Measurements from ENCODE around the gene CCDC85B.

The CCDC85B gene

DNA sequence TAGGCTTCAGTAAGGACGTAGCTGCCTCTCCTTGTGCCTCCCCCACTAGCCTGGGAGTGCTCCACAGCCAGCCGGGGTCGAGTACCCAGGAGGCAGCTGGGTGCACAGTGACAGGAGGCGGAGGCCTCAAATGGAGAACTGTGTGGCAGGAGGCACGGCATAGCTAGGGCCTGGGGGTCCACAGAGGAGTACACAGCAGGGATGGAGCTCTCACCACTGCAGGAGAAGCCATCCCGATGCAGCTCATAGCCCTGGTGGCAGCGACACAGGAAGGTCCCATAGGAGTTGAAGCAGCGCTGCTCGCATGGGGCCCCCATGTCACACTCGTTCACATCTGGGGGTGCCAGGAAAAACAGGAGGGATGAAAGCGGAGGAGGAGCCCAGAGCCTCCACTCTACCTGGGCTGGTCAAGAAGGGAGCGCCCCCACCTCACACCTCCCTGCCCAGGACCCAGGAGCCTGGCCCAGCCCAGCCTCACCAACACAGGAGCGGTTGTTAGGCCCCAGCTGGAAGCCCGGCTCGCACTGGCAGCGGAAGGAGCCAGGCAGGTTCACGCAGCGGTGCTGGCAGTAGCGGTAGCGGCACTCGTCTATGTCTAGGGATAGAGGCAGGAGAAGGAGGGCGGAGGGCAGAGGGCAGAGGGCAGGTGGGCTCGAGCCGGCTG lies 20.7 kb upstream of the CCDC85B start:
- no peak for DNase-seq (ENCODE audit: low spot score)

DNA sequence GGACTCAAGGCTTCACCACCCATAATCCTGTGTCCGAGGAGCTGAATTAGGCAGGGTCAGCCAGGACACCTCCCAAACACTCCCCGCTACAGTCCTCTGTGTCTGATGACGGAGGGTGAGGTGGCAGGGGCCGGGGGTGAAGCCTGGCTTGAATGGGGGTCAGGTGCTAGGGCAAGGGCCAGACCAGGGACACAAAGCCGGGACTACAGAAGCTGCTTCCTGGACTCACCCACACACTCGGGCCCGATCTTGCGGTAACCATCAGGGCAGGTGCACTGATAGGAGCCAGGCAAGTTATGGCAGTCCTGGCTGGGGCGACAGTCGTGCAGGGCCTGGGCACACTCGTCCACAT lies 20.2 kb upstream of the CCDC85B start:
- no peak for DNase-seq (ENCODE audit: low spot score)

DNA sequence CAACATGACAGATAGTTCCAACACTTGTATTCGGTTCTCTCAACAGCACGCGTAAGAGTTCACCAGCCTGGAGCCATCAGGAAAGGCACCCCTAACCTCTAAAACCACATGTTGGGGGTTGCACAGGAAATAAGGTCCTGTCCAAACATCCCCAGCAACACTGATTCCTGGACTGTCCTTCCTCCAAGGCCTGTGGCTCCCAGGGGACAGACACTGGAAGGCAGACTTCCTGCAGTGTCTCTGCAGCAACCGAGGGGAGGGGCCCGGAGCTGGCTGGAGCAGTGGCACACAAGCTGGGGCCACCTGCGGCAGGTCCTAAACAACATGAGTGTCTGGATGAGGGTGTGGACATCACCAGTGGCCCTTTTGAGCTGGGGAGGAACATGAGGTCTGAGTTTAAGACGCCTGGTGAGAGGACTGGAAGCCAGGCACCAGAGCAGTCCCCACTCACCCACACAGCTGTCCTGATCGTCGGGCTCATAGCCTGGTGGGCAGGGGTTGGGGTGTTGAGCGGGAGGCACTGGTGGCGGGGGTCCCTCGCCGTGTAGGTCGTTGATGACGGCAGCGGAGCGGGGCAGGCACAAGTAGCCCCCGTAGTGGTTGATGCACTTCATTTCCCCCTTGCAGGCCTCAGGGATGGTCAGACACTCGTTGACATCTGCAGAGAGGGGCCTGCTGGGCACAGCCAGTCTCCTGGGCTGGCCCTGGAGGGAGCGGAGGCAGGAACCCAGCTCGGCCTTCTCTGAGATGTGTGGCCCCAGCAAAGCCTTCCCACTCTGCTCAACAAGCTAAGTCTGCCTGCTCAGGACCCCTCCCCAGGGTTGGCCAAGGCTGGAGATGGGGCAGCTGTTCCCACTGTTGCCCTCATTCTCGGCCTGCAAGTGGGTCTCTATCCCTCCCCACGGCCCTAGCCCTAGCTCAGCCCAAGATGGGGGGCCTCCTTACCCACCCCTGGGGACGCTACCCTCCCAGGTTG lies 19.5 kb upstream of the CCDC85B start:
- no peak for DNase-seq (ENCODE audit: low spot score)

DNA sequence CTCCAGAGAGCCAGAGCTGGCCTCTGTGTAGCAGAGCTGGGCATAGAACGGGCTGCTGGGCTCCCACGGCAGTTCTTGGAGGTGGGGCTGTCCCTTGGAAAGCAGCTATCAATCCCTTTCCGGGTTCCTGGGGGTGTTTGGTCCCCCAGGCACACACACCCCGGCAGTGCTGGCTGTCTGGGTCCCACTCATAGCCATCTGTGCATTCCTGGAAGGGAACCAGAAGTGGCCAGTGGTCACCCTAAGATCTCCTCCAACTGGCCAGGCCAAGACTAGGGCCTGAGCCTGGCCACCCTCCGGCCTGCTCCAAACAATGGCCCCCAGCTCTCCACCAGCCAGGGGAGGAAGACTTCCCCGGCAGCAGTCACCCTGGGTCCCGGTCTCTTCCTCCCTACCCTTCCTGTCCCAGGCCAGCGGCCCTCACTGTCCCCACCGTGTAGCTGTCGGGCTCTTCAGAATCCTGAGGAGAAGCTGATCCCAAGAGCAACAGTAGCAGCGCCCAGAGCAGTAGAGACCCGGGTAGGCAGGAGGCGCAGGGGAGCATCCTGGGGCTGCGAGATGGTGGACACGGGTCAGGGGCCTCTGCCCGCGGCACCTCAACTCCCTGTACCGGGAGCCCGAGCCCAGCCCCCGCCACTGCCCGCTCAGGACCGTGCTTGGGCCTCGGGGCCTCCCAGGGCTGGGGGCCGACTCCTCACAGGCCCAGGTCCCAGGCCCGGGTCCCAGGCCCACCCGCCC lies 18.5 kb upstream of the CCDC85B start:
- no peak for DNase-seq (ENCODE audit: low spot score)

DNA sequence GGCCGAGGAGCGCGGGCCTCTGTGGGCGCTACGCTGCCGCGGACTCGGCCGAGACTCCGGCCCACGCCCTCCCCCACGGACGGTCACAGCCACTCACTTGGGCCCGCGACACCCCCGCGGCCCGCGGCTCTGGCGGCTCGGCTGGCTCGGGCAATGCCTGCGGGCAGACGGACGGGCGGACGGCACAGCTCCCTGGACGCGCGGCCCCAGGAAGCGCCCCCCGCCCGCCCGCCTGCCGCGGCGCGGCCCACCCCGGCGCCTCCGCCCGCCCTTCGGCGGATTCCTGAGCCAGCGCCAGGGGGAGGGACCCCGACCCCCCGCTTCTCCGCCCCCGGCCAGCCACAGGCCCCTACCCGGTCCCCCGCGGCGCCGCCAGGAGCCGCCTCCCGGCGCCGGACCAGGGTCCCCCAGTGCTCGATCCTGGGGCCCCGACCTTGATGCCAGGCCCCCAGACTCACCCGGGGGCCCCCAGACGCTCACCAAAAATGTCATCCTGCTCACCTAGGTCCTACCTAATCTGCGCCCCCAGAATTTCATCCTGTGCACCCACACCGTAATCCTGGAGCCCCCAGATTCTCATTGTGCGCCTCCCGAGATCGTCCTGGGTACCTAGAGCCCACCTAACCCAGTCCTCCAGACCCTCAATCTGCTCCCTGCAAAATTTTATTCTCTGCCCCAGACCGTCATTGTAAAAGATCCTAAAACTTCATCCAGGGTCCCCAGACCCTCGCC lies 17.7 kb upstream of the CCDC85B start, which contains the start of gene EFEMP2:
EFEMP2 (minus strand) TSS at position 215 of the 732 bp plus-strand sequence. CDS start 446 bp downstream, outside the sequence.
- DNase-seq (ENCODE audit: low spot score): no peak

DNA sequence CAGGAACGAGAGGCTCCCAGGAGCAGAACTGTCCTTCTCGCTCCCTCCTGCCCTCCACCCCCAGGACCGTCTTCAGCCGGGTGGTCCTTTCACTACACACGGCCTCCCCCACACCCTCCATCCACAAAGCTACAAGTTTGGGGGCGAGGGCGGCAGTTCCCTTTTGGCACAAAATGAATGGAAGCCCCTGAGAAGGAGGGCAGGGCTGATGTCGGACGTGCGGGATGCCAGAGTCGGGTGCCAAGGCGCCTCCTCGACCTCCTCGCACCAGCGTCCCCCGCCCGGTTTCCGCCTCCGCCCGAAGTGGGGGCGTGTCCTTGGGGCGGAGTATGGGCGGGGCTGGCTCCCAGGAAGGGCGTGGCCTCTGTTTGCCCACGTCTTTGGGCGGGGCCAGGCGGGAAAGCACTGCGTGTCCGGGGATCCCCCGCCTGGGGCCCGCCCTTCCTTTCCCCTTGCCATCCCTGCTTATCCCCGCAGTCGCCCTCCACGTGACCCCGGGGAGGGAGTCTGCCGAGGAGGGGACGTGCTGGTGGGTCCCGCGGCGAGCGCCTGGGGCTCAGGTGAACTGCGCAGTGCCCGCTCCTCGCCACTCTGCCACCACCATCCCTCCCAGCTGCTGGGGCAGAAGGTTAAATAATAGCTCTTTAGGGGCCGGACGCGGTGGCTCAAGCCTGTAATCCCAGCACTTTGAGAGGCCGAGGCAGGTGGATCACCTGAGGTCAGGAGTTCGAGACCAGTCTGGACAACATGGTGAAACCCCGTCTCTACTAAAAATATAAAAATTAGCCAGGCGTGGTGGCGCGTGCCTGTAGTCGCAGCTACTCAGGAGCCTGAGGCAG lies 16.9 kb upstream of the CCDC85B start:
- peak; percentile 98 for DNase-seq (ENCODE audit: low spot score)

DNA sequence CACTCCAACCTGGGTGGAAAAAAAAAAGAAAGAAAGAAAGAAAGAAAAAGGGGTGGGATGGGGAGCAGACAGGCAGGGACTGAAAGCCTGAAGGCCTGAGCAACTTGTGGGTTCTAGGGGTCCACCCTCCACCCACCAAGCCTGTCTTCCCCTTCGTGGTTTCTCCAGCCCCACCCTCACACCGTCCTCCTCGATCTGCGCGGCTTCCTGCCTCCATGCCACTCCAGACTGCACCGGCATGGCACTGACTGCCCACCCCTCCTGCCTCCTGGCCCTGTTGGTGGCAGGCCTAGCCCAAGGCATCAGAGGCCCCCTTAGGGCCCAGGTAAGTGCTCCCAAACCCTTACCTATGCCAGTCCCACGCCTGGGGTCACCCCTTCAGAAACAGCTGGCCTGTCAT lies 10.9 kb upstream of the CCDC85B start, which contains the start of gene CTSW:
CTSW (plus strand) TSS at position 221 of the 400 bp plus-strand sequence; CDS start at position 239, 18 bp downstream.
- DNase-seq (ENCODE audit: low spot score): no peak

DNA sequence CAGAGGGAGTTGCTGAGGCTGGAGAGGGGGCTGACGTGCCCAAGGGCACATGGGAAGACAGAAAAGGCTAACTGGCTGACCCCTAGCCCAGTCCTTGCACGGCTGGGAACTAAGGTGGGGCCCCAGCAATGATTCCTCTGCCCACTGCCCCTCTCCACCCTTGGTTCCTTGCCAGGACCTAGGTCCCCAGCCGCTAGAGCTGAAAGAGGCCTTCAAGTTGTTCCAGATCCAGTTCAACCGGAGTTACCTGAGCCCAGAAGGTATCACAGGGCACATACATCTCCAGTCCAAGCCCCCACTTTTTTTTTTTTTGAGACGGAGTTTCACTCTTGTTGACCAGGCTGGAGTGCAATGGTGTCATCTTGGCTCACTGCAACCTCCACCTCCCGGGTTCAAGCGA lies 10.4 kb upstream of the CCDC85B start:
- no peak for DNase-seq (ENCODE audit: low spot score)

DNA sequence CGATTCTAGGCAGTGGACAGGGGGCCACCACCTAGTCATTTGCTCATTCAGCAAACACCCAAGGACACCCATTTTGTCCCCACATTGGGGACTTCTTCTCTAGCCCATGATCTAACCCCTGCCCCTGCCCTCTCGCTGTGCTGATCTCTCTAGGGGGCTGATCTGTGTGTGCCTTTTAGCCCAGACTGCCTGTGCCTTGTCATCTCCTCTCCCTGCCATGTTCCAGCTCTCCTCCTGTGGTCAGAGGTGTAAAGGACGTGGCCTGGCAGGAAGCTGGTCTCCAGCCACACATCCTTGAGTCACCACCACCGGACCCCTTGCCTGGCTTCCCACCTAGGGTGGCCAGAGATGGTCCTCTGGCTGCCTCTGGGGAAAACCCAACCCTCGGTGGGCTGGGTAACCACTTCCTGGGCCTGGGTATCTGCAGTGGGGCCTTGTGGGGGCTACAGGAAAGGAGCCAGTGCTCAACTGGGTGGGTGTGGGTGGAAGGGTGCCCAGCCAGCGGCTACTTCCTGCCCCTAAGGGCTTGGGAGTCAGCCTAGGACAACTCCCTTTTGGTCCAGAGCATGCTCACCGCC lies 9.5 kb upstream of the CCDC85B start:
- DNase-seq (ENCODE audit: low spot score): no peak

DNA sequence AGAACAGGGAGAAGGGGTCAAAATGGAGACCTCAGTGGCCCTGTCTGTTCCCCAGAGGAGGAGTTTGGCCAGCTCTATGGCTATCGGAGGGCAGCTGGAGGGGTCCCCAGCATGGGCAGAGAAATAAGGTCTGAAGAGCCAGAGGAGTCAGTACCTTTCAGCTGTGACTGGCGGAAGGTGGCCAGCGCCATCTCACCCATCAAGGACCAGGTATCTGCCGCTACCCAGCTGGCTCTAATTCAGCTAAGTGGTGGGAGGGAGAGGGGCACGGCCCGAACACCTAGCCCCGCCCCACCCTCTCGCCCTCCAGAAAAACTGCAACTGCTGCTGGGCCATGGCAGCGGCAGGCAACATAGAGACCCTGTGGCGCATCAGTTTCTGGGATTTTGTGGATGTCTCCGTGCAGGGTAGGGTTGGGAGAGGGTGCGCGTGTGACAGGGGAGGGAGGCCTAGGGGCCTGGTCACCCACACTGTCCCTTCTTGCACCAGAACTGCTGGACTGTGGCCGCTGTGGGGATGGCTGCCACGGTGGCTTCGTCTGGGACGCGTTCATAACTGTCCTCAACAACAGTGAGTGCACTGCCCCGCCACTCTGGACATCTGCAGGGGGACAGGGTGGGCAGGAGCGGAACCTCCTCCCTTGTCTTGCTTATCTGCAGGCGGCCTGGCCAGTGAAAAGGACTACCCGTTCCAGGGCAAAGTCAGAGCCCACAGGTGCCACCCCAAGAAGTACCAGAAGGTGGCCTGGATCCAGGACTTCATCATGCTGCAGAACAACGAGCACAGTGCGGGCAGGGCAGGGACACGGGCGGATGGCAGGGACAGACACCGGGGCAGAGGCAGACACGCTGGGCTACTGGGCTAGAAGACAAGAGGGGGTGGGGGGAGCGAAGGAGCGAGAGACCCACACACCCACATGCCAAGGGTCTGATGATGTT lies 8.1 kb upstream of the CCDC85B start:
- DNase-seq (ENCODE audit: low spot score): no peak

DNA sequence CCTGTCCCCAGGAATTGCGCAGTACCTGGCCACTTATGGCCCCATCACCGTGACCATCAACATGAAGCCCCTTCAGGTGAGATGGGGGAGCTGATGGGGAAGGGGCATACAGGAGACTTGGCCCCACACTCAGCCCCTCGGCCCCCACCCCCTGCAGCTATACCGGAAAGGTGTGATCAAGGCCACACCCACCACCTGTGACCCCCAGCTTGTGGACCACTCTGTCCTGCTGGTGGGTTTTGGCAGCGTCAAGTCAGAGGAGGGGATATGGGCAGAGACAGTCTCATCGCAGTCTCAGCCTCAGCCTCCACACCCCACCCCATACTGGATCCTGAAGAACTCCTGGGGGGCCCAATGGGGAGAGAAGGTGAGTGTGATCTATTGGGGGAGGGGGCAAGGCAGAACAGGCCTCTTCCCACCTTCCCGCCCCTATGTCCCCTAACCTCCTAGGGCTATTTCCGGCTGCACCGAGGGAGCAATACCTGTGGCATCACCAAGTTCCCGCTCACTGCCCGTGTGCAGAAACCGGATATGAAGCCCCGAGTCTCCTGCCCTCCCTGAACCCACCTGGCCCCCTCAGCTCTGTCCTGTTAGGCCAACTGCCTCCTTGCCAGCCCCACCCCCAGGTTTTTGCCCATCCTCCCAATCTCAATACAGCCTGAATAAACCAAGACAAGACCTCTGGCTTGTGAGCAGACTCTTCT lies 7.3 kb upstream of the CCDC85B start:
- DNase-seq (ENCODE audit: low spot score): no peak

DNA sequence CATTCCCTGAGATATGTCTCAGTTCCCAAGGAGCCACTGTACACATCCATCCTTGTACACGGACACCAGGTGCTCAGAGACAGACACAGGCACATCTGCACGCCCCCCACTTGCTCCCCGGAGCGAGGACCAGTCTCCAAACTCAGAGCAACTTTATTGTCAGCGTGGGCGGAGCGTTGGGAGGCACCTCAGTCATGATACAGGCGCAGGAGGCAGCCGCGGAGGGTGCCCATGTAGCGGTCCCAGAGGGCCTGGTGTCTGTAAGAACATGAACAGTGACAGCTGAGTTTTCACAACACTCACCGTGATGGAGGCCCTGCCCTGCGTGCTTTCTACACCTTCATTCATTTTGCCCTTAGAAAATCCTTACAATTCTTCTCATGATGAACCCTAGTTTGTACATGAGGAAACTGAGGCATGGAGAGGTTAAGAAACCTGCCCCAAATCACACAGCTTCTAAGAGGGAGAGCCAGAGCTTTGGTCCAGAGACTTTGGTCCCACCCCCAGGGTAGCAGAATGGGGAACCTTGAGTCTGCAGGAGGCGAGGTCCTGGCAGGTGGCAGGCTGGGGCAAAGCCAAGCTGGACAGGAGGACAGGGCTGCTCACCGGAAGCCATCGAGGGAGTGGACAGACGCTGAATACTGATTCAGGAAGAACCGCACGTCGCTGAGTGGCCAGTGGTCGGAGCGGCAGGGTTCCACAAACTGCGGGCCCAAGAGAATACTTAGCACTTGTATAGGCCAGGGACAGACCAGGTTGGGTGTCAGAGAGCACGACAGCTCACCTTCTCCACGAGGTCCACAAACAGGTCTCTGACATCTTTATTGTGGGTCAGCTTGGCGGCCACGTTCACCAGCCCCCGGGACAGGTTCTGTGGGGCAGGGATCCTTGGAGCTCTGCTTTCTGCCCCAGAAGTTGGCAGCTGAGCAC lies 6.4 kb upstream of the CCDC85B start:
- no peak for DNase-seq (ENCODE audit: low spot score)

DNA sequence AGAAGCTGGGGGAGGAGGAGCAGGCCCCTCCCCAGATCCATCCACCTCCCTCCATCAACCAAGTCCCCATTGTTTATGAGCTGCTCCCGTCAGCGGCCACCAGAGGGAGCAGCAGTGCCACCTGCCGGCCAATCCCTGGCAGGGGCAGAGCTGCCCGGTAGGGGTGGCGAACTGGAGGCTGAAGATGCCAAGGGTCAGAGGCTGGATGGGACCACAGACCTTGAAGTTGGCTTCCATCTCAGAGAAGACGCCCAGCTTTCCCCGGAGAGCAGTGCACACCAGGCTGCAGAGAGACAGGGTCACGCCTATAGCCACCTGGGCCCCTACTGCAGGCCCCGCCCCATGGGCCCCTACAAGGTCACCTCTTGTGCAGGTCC lies 5.8 kb upstream of the CCDC85B start:
- DNase-seq (ENCODE audit: low spot score): peak; percentile 86

DNA sequence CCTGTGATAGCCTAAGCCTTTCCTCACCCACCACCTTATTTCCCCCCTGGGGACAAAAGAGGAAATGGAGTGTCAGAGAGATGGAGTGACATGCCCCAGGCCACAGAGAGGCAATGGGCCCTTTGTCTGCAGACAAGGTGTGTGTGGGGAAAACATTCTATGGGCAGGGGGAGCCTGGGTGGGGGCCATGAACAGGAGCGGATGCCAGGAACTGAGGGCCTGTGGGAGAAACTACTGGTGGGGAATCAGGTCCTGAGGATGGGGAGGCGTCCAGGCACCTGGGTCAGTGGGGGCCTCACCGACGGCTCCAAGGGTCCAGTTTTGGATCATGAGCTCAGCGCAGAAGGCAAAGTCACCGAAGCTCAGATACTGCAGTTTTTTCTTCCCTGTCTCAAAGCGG lies 5.2 kb upstream of the CCDC85B start:
- no peak for DNase-seq (ENCODE audit: low spot score)

DNA sequence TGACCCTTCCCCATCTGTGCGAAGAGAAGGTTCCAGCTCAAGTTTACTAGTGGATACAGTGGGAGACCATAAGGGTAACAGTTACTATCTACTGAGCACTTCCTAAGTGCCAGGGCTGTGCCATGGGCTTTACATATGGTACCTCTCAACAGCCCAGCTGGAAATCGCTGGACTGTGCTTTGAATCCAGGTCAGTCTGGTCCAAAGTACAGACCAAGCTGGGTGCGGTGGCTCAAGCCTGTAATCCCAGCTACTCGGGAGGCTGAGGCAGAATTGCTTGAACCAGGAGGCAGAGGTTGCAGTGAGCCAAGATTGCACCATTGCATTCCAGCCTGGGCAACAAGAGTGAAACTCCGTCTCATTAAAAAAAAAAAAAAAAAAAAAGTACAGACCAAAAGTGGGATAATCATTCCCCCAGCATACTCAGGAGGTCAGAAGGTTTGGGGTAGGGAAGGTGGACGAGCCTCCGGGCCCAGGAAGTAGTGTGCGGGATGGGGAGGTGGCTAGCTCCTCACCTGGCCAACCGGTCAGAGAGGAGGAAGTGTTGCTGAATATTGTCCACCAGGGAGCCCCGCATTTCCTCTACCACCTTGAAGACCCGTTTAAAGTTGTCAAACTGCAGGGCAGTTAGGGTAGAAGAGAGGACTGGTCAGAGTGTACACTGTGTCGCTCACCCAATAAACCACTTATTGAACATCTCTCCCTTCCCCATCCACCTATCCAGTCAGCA lies 4.5 kb upstream of the CCDC85B start:
- no peak for DNase-seq (ENCODE audit: low spot score)

DNA sequence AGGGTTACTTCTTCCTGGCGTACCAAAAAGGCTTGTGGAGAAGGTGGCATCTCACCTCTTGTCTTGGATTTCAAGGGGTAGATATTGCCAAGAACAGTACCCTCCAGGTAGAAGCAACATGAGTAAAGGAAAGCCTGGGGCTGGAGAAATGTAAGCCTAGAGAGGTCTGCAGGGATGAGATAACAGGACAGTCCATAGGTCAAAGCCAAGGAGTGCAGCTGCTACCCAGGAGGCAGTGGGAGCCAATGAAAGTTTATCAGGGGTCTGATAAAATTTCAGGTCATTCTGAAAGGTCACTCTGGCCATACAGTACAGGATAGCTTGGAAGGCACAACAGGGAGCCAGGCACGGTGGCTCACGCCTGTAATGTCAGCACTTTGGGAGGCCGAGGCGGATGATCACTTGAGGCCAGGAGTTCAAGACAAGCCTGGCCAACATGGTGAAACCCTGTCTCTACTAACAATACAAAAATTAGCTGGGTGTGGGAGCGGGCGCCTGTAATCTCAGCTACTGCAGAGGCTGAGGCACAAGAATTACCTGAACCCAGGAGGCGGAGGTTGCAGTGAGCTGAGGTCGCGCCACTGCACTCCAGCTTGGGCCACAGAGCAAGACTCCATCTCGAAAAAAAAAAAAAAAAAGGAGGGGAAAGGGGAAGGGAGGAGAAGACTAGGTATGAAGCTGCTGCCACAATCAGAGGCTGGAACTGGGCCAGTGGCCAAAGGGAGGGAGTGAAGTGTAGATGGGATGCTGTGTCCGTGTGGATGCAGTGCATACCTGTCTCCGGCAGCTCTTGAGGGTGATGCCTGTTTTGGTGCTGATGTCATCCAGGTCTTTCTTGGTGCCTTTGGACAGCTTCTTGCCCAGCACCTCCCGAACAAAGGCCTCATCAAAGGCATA lies 3.4 kb upstream of the CCDC85B start:
- DNase-seq (ENCODE audit: low spot score): no peak

All from D341Med (cell line).